Mesothelial cell of epicardium (in vitro differentiated cells): ENCODE results near the gene ABHD16A. TPM values are rescaled to one million over a fixed set of nuclear protein-coding genes. Genes with fewer than 3 reads are reported as not detected.

ENCODE experiments used
- DNase-seq, 2 experiments: peaks; one replicate each; pipeline ENCODE4 v3.0.0; 2021; ENCODE audit warnings: low spot score in 2 of 2; ENCODE audit not compliant: unreplicated experiment in 2 of 2
- H3K27ac Mint-ChIP-seq: 2 replicates; pipeline ENCODE4 v1.8.0; 2021; ENCODE audit warnings: mixed read lengths
- H3K27me3 Mint-ChIP-seq: 2 replicates; pipeline ENCODE4 v1.8.0; 2021; ENCODE audit warnings: low read depth, mixed read lengths
- H3K36me3 Mint-ChIP-seq: 2 replicates; pipeline ENCODE4 v1.8.0; 2021; ENCODE audit warnings: mixed read lengths
- H3K4me1 Mint-ChIP-seq: 2 replicates; pipeline ENCODE4 v1.8.0; 2021; ENCODE audit warnings: mixed read lengths
- H3K4me3 Mint-ChIP-seq: 2 replicates; pipeline ENCODE4 v1.8.0; 2021; ENCODE audit warnings: mild to moderate bottlenecking, moderate library complexity, mixed read lengths
- H3K9me3 Mint-ChIP-seq: 2 replicates; pipeline ENCODE4 v1.8.0; 2021; ENCODE audit warnings: mixed read lengths
- total RNA-seq: library from RNA; stranded (reverse); gene quantifications from 3 replicates; pipeline ENCODE4 v1.2.1, GENCODE V29; 2021
- TF ChIP-seq, protein P1 (sequence below): fragments of 200-600 bp; sonication (generic); IDR thresholded peaks from one replicate; pipeline ENCODE4 v1.5.0; 2021; ENCODE audit warnings: antibody characterized with exemption; ENCODE audit not compliant: unreplicated experiment

Gene ABHD16A
- total RNA-seq, 1 donor from 2014 or later, result 54.1 TPM

DNA sequence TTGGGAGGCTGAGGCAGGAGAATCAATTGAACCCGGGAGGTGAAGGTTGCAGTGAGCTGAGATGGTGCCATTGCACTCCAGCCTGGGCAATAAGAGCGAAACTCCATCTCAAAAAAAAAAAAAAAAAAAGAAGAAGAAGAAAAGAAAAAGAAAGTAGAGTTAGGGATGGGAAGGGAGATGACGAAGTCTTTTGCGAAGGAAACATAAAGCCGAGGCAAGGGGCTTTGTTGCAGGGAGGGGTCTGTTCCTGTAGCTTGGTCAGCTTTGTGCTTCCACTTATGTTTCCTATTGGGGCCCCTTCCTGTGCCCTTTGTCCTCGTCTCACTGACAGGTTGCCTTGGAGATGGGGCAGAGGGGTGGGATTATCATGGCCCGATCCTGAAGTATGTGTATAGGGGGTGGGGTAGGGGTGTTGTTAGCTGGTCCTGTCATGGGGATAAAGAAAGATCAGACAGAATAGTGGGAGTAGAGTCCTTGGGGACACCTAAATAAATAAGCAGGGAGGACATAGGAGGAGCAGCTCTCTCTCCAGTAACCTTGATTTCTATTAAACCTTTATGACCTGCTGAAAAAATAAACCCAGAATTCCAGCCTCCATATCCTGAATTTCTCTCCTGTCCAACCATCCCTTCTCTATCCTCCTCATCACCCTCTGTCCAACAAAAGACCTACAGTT, 34.3 kb upstream of the ABHD16A start:
- no peak for DNase-seq
- H3K36me3 Mint-ChIP-seq, result peaks cover 10% of the 10 kb centered on the region
- TF ChIP-seq, protein P1, sequence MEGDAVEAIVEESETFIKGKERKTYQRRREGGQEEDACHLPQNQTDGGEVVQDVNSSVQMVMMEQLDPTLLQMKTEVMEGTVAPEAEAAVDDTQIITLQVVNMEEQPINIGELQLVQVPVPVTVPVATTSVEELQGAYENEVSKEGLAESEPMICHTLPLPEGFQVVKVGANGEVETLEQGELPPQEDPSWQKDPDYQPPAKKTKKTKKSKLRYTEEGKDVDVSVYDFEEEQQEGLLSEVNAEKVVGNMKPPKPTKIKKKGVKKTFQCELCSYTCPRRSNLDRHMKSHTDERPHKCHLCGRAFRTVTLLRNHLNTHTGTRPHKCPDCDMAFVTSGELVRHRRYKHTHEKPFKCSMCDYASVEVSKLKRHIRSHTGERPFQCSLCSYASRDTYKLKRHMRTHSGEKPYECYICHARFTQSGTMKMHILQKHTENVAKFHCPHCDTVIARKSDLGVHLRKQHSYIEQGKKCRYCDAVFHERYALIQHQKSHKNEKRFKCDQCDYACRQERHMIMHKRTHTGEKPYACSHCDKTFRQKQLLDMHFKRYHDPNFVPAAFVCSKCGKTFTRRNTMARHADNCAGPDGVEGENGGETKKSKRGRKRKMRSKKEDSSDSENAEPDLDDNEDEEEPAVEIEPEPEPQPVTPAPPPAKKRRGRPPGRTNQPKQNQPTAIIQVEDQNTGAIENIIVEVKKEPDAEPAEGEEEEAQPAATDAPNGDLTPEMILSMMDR, result no peak
- peak overlapping the region; percentile 99 for H3K27ac Mint-ChIP-seq
- no peaks in the 10 kb centered on the region for H3K27me3 Mint-ChIP-seq
- peak overlapping the region; percentile 82 for H3K4me3 Mint-ChIP-seq
- H3K4me1 Mint-ChIP-seq, result peaks cover 63% of the 10 kb centered on the region
- no peaks in the 10 kb centered on the region for H3K9me3 Mint-ChIP-seq

DNA sequence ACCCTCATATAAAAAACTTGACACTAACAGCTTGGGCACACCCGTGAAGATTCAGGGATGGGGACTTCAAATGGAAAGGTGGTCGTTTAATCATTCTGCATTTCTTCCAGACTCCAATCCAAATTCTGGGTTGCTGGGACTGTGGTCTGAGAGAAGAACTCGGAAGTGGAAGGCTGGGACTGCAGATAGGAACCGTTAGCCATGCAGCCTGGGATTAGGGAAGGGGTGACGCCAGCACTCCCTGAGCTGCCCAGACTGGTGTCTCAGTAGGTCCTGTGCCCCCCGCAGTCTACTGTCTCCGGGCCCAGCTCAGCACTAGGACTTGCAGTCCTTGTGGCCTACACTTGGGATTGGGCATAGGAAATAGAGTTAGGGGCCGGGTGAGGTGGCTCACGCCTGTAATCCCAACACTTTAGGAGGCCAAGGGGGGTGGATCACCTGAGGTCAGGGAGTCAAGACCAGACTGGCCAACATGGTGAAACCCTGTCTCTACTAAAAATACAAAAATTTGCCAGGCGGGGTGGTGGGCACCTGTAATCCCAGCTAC, 33.7 kb upstream of the ABHD16A start:
- peaks cover 15% of the 10 kb centered on the region for H3K36me3 Mint-ChIP-seq
- H3K27me3 Mint-ChIP-seq, result no peaks in the 10 kb centered on the region
- H3K27ac Mint-ChIP-seq, result peak overlapping the region; percentile 99
- H3K9me3 Mint-ChIP-seq, result no peaks in the 10 kb centered on the region
- TF ChIP-seq, protein P1, result no peak
- peaks cover 63% of the 10 kb centered on the region for H3K4me1 Mint-ChIP-seq
- H3K4me3 Mint-ChIP-seq, result peak overlapping the region; percentile 82
- no peak for DNase-seq

DNA sequence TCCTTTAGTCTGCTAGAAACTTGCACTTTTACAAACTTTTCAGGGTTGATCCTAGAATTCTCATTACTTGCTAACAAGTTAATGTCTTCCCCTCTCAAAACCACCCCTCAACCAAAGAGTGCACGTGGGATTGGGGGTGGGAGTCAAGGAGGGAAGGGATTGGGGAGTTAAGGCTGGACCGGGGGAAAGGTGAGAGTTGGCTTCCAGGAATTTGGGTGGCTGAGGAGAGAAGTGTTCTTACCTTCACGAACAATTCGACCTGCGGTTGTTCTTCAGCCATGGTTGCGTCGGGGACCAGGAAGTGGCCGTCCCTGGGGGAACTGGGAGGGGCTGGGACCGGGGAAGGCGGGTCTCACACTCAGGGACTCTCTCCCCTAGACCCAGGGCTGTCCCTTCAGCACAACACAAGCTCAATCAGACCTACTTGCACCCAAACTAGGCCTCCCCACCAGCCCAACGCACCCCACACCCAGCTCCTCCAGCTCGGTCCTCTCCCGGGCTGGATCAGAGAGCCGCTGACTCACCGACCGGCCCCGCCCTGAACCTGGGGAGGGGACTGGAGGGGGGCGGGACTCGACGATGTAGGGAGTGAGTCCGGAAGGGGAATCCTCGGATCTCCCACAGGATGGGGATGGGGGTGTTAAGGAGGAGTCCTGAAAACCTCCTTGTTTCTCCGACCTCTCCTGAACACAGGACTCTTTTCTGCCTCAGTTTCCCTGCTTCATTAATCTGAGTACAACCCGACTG, 33.1 kb upstream of the ABHD16A start, which contains the start of gene CLIC1:
Gene CLIC1, minus strand, starts transcription at position 510 of the 747 bp plus-strand sequence. Its CDS starts 230 bp downstream, at position 280.
- Mint-ChIP-seq H3K27ac (peak within 1 kb of the TSS; percentile 99), H3K9me3 (no peaks in the 10 kb centered on the region), H3K27me3 (no peaks in the 10 kb centered on the region), H3K4me1 (peaks cover 63% of the 10 kb centered on the region), H3K36me3 (peaks cover 16% of the 10 kb centered on the region), H3K4me3 (peak within 1 kb of the TSS; percentile 82)
- TF ChIP-seq, protein P1, result no peak
- peak; percentile 63 to 78 for DNase-seq

DNA sequence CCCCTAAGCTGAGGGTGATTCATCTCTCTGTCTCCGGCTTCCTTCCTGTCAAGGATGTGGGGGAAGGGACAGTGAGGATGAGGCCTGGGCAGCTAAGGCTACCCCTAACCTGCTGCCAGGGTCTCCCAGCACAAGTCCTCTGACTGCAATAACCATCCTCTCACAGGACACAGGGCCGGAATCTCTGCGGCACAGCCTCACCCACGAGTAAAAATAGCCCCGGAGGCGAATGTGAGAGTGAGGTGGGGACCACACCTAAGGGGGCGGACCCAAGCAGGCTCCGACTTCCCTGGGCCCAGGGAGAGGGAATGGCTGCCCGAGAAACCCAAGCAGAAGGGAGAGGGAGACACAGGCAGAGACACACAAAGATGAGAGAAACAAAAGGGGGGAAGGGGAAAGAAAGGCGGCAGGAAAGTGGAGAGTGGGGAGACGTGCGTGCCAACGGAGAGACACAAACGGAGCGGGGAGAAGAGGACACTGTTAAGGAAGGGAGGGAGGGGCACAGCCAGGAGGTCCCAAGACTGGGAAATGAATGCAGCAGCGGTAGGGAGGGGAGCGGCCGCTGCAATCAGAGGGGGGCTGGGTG, 31.8 kb upstream of the ABHD16A start:
- peak overlapping the region; percentile 82 for H3K4me3 Mint-ChIP-seq
- no peaks in the 10 kb centered on the region for H3K27me3 Mint-ChIP-seq
- H3K27ac Mint-ChIP-seq, result peak overlapping the region; percentile 99
- H3K4me1 Mint-ChIP-seq, result peaks cover 59% of the 10 kb centered on the region
- DNase-seq, result peak in 1 of 2 experiments; percentile 59
- TF ChIP-seq, protein P1, result no peak
- H3K36me3 Mint-ChIP-seq, result peaks cover 19% of the 10 kb centered on the region
- H3K9me3 Mint-ChIP-seq, result no peaks in the 10 kb centered on the region

DNA sequence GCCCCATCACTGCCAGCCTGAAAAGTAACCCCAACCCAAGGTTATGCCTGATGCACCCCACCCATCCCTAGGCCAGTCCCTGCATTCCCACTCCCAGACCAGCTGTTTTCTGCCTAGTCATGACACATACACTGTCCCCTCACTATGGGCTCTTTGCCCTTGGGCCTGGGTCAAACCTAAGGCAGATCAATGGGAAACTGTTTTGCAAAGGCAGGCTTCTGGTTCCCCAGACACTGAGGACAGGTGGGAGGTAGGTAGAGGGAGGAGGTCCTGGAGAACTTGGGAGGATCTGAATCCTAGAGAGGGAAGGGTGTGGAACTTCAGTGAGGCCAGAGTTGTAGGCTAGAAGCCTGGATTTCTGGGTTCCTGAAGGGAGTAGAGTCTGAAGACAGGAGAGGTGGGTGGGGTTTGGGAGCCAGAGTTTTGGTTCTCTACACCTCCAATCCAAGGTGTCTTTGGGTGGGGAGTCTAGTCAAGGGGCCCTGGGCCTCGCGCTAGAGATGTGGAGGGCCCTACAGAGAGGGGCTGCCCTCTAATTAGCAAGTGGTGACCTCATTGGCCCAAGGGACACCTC, 31.2 kb upstream of the ABHD16A start:
- TF ChIP-seq, protein P1, result no peak
- no peak overlapping the region for H3K27ac Mint-ChIP-seq
- H3K4me3 Mint-ChIP-seq, result peak overlapping the region; percentile 82
- peaks cover 19% of the 10 kb centered on the region for H3K36me3 Mint-ChIP-seq
- no peak for DNase-seq
- peaks cover 55% of the 10 kb centered on the region for H3K4me1 Mint-ChIP-seq
- H3K9me3 Mint-ChIP-seq, result no peaks in the 10 kb centered on the region
- no peaks in the 10 kb centered on the region for H3K27me3 Mint-ChIP-seq
